ENCODE results near the gene CTSW.

The CTSW gene

GRCh38 chr11:65868076-65868667 lies 11.5 kb upstream of the CTSW start:
- DNase-seq, result no peak

GRCh38 chr11:65868907-65869306 lies 10.7 kb upstream of the CTSW start:
- DNase-seq, result no peak

GRCh38 chr11:65869643-65870306 lies 9.9 kb upstream of the CTSW start:
- no peak for DNase-seq

- DNase-seq, result no peak
These were observed 9.4 kb upstream of the CTSW start for GRCh38 chr11:65870307-65870658.

GRCh38 chr11:65870706-65871681 lies 8.6 kb upstream of the CTSW start:
- no peak for DNase-seq

GRCh38 chr11:65871811-65872548 lies 7.7 kb upstream of the CTSW start:
- no peak for DNase-seq

- DNase-seq, result no peak
These were observed 6.9 kb upstream of the CTSW start, which contains the start of gene EFEMP2 for GRCh38 chr11:65872586-65873317. TSS of gene EFEMP2 (minus strand) at chr11:65872800. CDS start at chr11:65872354, 446 bp downstream.

GRCh38 chr11:65873318-65874156 lies 6.1 kb upstream of the CTSW start:
- DNase-seq, result peak; percentile 99

GRCh38 chr11:65880027-65880426 lies 390 bp downstream of the CTSW start:
- DNase-seq, result no peak

- no peak for DNase-seq
These were observed 1.3 kb downstream of the CTSW start for GRCh38 chr11:65880844-65881421.

- DNase-seq, result no peak
These were observed 2.8 kb downstream of the CTSW start for GRCh38 chr11:65882120-65883057.

- no peak for DNase-seq
These were observed 3.6 kb downstream of the CTSW start for GRCh38 chr11:65883058-65883761.

GRCh38 chr11:65883786-65884715 lies 4.4 kb downstream of the CTSW start:
- no peak for DNase-seq

GRCh38 chr11:65884716-65885092 lies 5.1 kb downstream of the CTSW start:
- DNase-seq, result peak; percentile 92

GRCh38 chr11:65885231-65885630 lies 5.6 kb downstream of the CTSW start:
- no peak for DNase-seq

- DNase-seq, result no peak
These were observed 6.3 kb downstream of the CTSW start for GRCh38 chr11:65885808-65886536.

All from activated CD8-positive, alpha-beta memory T cell treated with anti-CD3 and anti-CD28 coated beads, Interleukin-2, amount 50 U/mL, for 48 hours (primary cell).